ENCODE data around the gene FOXL2NB.
"Not testable (repeated sequence)": the region's sequence is repeated elsewhere in the genome, so short reads cannot be mapped to it uniquely, and the experiment has no call there.

The FOXL2NB gene

DNA sequence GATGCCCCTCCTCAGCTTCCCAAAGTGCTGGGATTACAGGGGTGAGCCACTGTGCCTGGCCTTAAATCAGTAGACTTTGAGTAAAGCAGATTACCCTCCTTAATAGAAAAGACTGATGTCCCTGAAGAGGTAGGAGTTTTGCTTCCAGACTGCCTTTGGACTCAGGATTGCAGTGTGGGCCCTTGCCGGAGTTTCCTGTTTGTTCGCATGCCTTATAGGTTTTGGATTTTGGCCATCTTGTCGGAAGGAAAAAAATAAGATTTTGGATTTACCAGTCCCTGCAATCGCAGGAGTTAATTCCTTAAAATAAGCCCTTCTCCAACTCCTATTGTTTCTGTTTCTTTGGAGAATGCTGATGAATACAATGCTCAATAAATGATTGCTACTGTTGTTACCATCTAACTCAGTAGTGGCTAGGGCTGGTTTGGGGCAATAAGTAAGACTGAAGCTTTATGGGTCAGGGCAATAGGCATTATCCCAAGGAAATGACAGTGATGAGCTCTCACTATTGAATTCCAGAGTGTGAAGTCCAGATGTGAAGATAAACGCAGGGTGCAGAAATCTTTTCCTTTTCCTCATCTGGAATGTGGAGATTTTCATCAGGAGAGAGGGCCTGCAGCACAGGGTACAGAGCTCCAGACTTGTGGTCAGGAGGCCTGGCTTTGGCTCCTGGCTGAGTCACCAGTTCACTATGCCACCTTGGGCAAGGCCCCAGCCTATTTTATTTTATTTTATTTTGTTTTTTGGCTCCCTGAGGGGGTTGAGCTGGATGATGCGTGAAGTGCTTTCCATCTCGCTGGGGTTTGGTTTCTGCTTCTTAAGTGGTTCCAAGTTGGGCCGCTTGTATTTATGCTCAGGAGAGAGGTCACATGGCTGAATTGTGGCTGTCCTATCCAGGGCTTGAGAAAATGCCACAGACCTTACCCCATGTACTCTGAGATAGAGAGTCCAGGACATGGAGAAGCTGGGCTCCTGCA is 25.4 kb upstream of the FOXL2NB start:
- Mint-ChIP-seq H3K27ac (no peak overlapping the region), H3K4me3 (no peak overlapping the region), H3K9me3 (no peaks in the 10 kb centered on the region), H3K36me3 (ENCODE audit: low read depth) (no peaks in the 10 kb centered on the region), H3K4me1 (no peaks in the 10 kb centered on the region), H3K27me3 (ENCODE audit: low read depth) (peaks cover 28% of the 10 kb centered on the region)
- TF ChIP-seq, protein P1, sequence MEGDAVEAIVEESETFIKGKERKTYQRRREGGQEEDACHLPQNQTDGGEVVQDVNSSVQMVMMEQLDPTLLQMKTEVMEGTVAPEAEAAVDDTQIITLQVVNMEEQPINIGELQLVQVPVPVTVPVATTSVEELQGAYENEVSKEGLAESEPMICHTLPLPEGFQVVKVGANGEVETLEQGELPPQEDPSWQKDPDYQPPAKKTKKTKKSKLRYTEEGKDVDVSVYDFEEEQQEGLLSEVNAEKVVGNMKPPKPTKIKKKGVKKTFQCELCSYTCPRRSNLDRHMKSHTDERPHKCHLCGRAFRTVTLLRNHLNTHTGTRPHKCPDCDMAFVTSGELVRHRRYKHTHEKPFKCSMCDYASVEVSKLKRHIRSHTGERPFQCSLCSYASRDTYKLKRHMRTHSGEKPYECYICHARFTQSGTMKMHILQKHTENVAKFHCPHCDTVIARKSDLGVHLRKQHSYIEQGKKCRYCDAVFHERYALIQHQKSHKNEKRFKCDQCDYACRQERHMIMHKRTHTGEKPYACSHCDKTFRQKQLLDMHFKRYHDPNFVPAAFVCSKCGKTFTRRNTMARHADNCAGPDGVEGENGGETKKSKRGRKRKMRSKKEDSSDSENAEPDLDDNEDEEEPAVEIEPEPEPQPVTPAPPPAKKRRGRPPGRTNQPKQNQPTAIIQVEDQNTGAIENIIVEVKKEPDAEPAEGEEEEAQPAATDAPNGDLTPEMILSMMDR (IDR thresholded peaks at IDR 0.05; ENCODE audit: unreplicated experiment in 3 of 3) = no peak

DNA sequence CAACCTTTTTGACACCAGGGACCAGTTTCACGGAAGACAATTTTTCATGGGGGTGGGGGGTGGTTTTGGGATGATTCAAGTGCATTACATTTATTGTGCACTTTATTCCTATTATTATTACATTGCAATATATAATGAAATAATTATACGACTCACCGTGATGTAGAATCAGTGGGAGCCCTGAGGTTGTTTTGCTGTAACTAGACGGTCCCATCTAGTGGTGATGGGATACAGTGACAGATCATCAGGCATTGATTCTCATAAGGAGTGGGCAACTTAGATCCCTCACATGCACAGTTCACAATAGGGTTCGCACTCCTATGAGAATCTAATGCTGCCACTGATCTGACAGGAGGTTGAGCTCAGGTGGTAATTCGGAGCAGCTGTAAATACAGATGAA is 24.6 kb upstream of the FOXL2NB start:
- peaks cover 25% of the 10 kb centered on the region for H3K27me3 Mint-ChIP-seq (ENCODE audit: low read depth)
- H3K27ac Mint-ChIP-seq; H3K4me1 Mint-ChIP-seq; H3K4me3 Mint-ChIP-seq; H3K9me3 Mint-ChIP-seq; H3K36me3 Mint-ChIP-seq (ENCODE audit: low read depth): not testable (repeated sequence)

DNA sequence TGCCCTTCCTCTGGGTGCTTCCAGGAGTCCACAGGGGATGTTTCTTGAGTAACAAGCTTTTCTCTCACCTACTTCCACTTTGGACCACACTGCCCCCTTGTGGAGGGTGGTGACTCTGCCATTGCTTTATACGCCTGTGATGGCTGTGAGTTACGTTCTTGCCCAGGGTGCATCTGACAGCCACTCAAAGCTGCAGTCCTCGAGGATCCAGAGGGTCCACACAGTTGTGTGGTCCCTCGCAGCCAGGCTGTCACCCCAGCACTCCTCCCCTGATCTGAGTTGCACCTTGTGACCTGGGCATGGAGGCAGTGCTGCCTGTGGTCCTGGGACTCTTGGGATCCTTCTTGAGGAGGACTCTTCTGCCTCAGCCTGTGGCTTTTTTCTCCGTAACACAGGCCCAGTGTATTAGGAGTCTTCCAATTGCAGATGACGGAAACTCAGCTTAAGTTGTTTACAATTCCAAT is 23.5 kb upstream of the FOXL2NB start:
- H3K4me3 Mint-ChIP-seq = no peak overlapping the region
- no peaks in the 10 kb centered on the region for H3K9me3 Mint-ChIP-seq
- no peaks in the 10 kb centered on the region for H3K36me3 Mint-ChIP-seq (ENCODE audit: low read depth)

DNA sequence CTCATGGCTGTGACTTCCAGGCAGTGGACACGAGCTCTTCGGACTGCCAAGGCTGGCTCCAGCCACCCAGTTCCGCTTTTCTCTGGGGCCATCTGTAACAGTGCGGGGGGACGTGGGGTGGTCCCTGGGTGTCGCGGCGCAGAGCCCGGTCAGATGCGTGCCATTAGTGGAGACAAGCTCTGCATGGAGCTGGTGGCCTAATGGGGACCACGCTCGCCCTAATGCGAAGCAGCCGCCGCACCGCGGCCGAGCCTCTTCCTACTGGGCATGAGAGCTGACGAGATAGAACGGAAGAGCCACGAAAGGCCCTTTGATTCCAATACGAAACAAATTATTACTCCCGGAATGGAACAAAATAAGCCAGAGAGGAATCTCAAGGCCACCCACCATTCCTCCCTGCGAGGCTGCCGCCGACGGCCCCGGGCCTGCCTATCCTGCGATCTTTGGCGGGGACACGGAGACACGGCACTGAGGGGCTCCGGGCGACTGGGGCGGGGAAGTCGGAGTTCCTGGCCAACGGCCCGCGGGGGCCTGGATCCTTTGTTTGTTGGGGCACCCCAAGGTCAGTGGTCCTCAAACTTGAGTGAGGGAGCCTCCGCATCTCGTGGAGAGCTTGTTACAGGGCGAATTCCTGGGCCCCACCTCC is 18.2 kb upstream of the FOXL2NB start:
- Mint-ChIP-seq H3K4me1 (no peaks in the 10 kb centered on the region), H3K27ac (no peak overlapping the region), H3K27me3 (ENCODE audit: low read depth) (peaks cover 49% of the 10 kb centered on the region), H3K4me3 (no peak overlapping the region), H3K9me3 (no peaks in the 10 kb centered on the region), H3K36me3 (ENCODE audit: low read depth) (no peaks in the 10 kb centered on the region)
- TF ChIP-seq, protein P1 (IDR thresholded peaks at IDR 0.05; ENCODE audit: unreplicated experiment in 3 of 3) = no peak

More for the DNA sequence above, 23.5 kb upstream of the FOXL2NB start:
- Mint-ChIP-seq H3K27ac (no peak overlapping the region), H3K4me1 (no peaks in the 10 kb centered on the region), H3K27me3 (ENCODE audit: low read depth) (peaks cover 23% of the 10 kb centered on the region)
- TF ChIP-seq, protein P1 (IDR thresholded peaks at IDR 0.05; ENCODE audit: unreplicated experiment in 3 of 3) = peak; percentile 71 to 76 (median 73)

DNA sequence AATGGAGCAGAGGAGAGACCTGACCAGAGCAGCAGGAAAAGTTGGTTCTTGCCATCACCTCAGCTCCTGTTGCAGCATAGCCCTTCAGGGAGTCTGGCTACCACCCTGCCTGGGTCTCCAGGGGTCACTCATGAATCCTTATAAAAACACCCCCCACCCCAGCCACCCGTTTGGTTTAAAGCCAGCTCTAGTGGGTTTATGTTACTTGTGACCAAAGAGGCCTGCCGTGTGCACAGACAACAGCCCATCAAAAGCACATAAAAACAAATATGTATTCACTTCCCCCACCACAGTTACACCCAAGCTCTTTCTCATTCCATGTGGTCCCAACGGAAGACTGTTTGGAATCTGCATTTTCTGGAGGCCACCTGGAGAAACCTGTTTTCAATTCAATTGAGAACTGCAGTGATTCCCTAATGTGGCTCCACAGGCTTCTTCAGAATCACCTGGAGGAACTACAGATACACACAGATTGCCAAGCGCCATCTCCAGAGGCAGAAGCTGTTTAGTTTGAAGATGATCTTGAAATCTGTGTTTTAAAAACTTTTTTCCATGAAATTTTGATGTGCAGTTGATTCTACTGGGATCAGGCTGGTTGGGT is 13.8 kb upstream of the FOXL2NB start:
- H3K9me3 Mint-ChIP-seq = no peaks in the 10 kb centered on the region
- H3K27me3 Mint-ChIP-seq (ENCODE audit: low read depth) = peaks cover 79% of the 10 kb centered on the region
- no peaks in the 10 kb centered on the region for H3K36me3 Mint-ChIP-seq (ENCODE audit: low read depth)
- peaks cover 15% of the 10 kb centered on the region for H3K4me1 Mint-ChIP-seq
- TF ChIP-seq, protein P1 (IDR thresholded peaks at IDR 0.05; ENCODE audit: unreplicated experiment in 3 of 3) = no peak
- no peak overlapping the region for H3K4me3 Mint-ChIP-seq
- no peak overlapping the region for H3K27ac Mint-ChIP-seq

All from nephron (organoid).